Choroid plexus epithelial cell (primary cell): Measurements from ENCODE around the gene CLCA1.

Experiments used
- DNase-seq: peaks from one replicate; pipeline ENCODE4 v3.0.0-alpha.2; 2010; ENCODE audit warnings: low read depth
- H3K4me3 ChIP-seq: 2 replicates; pipeline ENCODE4 v1.5.1; 2011; ENCODE audit warnings: low read depth, mild to moderate bottlenecking, control low read depth, low read length, moderate library complexity
- TF ChIP-seq, protein P1 (sequence below): conservative IDR thresholded peaks from 2 replicates; pipeline ENCODE4 v1.5.1; 2011; ENCODE audit warnings: low read depth, mild to moderate bottlenecking, control low read depth, inconsistent platforms, low read length, moderate library complexity

CLCA1 gene

DNA sequence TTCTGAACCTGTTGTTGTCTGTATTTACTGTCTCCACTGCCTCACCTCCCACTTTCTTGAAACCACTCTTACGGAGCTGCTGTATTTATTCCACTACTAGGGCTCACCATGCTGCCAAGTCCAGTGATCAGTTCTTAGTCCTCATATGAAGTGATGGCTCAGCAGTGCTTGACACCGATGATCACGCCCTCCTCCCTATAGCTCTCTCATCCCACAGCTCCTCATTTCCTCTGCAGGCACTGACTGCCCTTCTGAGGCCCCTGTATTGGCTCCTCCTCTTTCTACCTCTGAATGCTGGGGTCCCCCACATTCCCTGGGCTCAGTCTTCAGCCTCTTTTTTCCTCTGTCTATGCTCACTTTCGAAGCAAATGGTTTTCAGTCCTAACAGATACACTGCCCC, 3.4 kb downstream of the CLCA1 start:
- no peak for DNase-seq
- TF ChIP-seq, protein P1, sequence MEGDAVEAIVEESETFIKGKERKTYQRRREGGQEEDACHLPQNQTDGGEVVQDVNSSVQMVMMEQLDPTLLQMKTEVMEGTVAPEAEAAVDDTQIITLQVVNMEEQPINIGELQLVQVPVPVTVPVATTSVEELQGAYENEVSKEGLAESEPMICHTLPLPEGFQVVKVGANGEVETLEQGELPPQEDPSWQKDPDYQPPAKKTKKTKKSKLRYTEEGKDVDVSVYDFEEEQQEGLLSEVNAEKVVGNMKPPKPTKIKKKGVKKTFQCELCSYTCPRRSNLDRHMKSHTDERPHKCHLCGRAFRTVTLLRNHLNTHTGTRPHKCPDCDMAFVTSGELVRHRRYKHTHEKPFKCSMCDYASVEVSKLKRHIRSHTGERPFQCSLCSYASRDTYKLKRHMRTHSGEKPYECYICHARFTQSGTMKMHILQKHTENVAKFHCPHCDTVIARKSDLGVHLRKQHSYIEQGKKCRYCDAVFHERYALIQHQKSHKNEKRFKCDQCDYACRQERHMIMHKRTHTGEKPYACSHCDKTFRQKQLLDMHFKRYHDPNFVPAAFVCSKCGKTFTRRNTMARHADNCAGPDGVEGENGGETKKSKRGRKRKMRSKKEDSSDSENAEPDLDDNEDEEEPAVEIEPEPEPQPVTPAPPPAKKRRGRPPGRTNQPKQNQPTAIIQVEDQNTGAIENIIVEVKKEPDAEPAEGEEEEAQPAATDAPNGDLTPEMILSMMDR, result no peak
- H3K4me3 ChIP-seq, result no peak overlapping the region

DNA sequence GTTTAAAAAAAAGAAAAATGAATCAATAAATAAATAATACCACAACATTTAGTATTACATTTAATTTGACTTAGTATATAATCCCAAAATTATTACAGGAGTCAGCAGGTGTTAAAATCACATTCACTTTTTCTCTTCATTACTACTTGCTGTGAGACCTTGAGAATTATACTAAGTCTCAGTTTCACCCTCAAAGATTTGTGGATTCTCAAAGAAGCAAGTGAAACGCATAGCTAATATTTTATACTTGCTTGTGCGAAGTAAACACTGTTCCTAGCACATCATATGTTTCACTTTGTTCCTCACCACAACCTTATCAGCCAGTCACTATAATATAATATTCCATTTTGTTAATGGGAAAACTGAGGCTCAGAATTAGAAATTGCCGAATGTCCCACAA, 4.0 kb downstream of the CLCA1 start:
- no peak overlapping the region for H3K4me3 ChIP-seq
- no peak for DNase-seq
- TF ChIP-seq, protein P1, result no peak

DNA sequence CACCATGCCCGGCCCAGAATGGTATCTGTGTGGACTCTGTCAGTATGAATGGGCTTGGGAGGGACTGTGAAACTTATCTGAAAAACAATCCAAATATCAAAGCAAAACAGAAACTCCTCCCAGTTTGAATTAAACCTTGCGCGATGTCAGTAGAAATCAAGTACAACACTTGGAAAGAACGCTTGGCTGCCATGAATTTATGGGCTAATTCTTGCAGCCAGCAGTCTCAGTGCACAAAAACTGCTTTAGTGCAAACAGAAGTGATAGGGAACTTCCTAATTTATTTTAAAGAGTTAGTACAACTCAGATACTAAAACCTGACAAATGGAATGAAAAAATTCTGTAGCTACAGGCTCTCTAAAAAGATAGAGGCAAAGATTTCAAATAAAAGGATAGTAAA, 8.5 kb downstream of the CLCA1 start:
- no peak for DNase-seq
- H3K4me3 ChIP-seq, result no peak overlapping the region
- TF ChIP-seq, protein P1, result no peak

DNA sequence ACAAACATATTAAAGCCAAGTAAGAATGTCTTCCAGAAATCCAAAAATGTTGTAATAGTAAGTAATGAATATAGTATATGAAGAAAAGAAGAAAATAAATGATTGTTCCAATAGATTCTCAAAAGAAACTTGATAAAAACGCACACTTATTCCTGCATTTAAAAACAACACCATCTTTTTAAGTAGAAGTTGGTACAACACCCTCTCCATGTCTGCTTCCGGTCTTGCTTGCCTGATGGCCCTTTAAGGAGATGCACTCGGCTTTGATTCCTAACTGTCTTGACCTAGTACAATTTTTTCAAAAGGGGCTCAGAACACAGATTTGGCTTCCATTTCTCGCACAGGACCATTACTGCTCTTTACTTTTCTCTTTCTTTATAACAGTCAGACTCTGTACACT, 9.0 kb downstream of the CLCA1 start:
- TF ChIP-seq, protein P1, result no peak
- H3K4me3 ChIP-seq, result no peak overlapping the region
- DNase-seq, result no peak

DNA sequence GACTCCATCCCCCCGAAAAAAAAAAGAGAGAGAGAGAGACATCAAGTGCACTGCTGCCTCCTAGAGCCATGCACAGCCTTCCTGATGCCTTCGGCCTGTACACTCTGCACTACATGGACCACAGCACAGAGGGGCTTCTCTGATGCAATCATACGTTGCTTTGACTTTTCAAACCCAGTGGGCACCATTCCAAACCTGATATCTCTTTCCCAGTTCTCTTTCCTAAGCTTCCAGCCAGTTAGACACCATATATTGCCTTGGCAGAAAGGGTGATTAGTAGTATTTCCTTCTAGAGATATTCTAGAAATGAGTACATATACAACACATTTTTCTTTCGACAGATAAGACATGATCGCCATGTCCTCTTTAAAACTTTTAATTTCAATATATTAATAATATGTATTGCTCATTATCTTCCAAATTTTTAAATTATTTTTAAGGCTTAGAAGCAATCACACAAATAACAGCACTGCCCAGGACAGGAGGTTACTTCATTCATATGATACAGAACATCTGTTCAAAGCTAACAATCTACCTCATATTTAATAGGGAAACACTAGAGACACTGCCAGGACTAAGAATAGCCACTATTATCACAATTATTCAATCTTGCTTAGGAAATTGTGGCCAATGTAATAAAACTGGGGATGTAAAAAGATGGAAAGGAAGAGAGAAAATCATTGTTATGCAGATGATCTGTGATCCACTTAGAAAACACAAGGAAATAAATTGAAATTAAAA, 9.9 kb downstream of the CLCA1 start:
- H3K4me3 ChIP-seq, result no peak overlapping the region
- no peak for DNase-seq
- TF ChIP-seq, protein P1, result no peak

DNA sequence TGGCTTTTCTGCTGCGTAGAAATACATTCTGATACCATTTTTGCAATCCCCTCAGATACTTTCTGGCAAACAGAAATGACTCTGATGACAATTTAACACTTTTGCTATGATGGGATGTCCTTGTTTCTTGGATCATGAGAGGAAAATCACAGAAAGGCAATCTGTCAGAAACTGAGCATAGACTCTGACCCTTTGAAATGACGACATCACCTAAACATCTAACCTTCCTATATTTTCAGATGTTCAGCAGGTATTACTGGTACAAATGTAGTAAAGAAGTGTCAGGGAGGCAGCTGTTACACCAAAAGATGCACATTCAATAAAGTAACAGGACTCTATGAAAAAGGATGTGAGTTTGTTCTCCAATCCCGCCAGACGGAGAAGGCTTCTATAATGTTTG, 13.2 kb downstream of the CLCA1 start:
- no peak for DNase-seq
- no peak overlapping the region for H3K4me3 ChIP-seq
- TF ChIP-seq, protein P1, result no peak

DNA sequence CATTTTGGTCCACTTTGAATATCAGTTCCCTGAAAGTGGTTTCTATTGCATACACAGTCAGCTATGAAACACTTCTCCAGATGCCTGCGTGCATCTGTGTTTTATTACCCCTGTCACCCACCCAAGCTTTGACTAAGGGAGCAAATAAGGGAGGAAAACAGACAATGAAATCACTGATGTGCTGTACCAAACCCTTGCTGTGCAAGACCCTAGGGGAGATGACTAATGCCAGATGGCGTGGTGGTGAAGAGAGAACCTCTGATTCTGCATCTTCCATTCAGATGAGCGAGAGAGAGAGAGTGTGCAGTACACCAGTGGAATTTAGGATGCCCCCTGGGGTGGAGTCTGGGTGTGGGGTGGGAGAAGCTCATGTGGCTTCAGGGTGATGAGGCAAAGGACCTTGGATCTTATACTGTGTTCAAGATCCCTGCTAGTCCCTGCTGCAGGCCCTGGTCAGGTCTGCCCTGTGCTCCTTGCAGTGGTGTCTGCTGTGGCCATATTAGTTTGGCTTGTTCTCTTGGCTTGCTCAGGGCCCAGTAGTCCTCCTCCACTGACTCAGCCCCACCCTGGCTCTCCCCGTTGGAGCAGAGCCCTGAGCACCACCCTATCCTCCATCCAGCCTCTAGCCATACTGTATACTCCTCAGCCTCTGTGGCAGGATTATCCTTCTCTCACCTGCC, 18.5 kb downstream of the CLCA1 start:
- DNase-seq, result peak; percentile 75
- TF ChIP-seq, protein P1, result no peak
- H3K4me3 ChIP-seq, result no peak overlapping the region
